HEK293T (cell line): ENCODE data around the gene KLHL30.

Experiments
- FOXK2 ChIP-seq: fragments of 450-650 bp; IDR thresholded peaks from 2 replicates; pipeline ENCODE4 v1.6.1; 2016; ENCODE audit warnings: mild to moderate bottlenecking
- FOXM1 ChIP-seq: fragments of 450-650 bp; IDR thresholded peaks from 2 replicates; pipeline ENCODE4 v1.6.1; 2017; ENCODE audit warnings: mild to moderate bottlenecking, borderline replicate concordance

GRCh38 chr2:238122287-238123217, 15.9 kb upstream of the KLHL30 start:
- TF ChIP-seq FOXM1 (no peak), FOXK2 (no peak)
